H7 (cell line): ENCODE measurements around the gene CCDC82. TPM values are rescaled to one million over a fixed set of nuclear protein-coding genes. Genes with fewer than 3 reads are reported as not detected.

Experiments used
- DNase-seq: peaks from one replicate; pipeline ENCODE4 v3.0.0; 2012
- H3K27me3 ChIP-seq: 2 replicates; pipeline ENCODE4 v1.6.0; 2011; ENCODE audit warnings: mild to moderate bottlenecking, low read length; ENCODE audit not compliant: control insufficient read depth, insufficient read depth
- H3K36me3 ChIP-seq: replicated peaks from 2 replicates; pipeline ENCODE4 v1.5.1; 2011; ENCODE audit warnings: low read length; ENCODE audit not compliant: control insufficient read depth, insufficient read depth
- H3K4me3 ChIP-seq: 2 replicates; pipeline ENCODE4 v1.5.1; 2011; ENCODE audit warnings: low read depth, mild to moderate bottlenecking, control low read depth, low read length, moderate library complexity; ENCODE audit not compliant: insufficient read depth
- total RNA-seq: library from RNA; depleted of rRNA; stranded (reverse); fragments of >200 nt; shearing (Covaris generic); gene quantifications from 2 replicates; pipeline ENCODE4 v1.2.3, GENCODE V29; 2014; rRNA removed

Gene CCDC82
- total RNA-seq, 1 experiment from 2014 or later = 7.4 TPM

GRCh38 chr11:96313163-96313562, 76.5 kb downstream of the CCDC82 start:
- Histone ChIP-seq H3K4me3 (no peak overlapping the region), H3K36me3 (no peaks in the 10 kb centered on the region), H3K27me3 (no peaks in the 10 kb centered on the region)
- no peak for DNase-seq

- no peaks in the 10 kb centered on the region for H3K36me3 ChIP-seq
- no peaks in the 10 kb centered on the region for H3K27me3 ChIP-seq
- DNase-seq = no peak
- no peak overlapping the region for H3K4me3 ChIP-seq
These were observed 78.6 kb downstream of the CCDC82 start for GRCh38 chr11:96311120-96311568.

GRCh38 chr11:96310236-96310635, 79.5 kb downstream of the CCDC82 start:
- no peaks in the 10 kb centered on the region for H3K27me3 ChIP-seq
- no peaks in the 10 kb centered on the region for H3K36me3 ChIP-seq
- DNase-seq = no peak
- no peak overlapping the region for H3K4me3 ChIP-seq

- H3K4me3 ChIP-seq = no peak overlapping the region
- DNase-seq = no peak
- H3K36me3 ChIP-seq = no peaks in the 10 kb centered on the region
- H3K27me3 ChIP-seq = no peaks in the 10 kb centered on the region
These were observed 80.1 kb downstream of the CCDC82 start for GRCh38 chr11:96309643-96310017.

- Histone ChIP-seq H3K4me3 (no peak overlapping the region), H3K27me3 (no peaks in the 10 kb centered on the region), H3K36me3 (no peaks in the 10 kb centered on the region)
- no peak for DNase-seq
These were observed 80.6 kb downstream of the CCDC82 start for GRCh38 chr11:96309016-96309642.

- Histone ChIP-seq H3K27me3 (no peaks in the 10 kb centered on the region), H3K4me3 (no peak overlapping the region), H3K36me3 (no peaks in the 10 kb centered on the region)
- DNase-seq = no peak
These were observed 82.0 kb downstream of the CCDC82 start for GRCh38 chr11:96307776-96308140.

- no peaks in the 10 kb centered on the region for H3K27me3 ChIP-seq
- no peaks in the 10 kb centered on the region for H3K36me3 ChIP-seq
- no peak for DNase-seq
- H3K4me3 ChIP-seq = no peak overlapping the region
These were observed 82.6 kb downstream of the CCDC82 start for GRCh38 chr11:96306933-96307775.

- Histone ChIP-seq H3K4me3 (no peak overlapping the region), H3K27me3 (no peaks in the 10 kb centered on the region), H3K36me3 (no peaks in the 10 kb centered on the region)
- DNase-seq = no peak
These were observed 83.1 kb downstream of the CCDC82 start for GRCh38 chr11:96306600-96306932.

GRCh38 chr11:96306071-96306470, 83.6 kb downstream of the CCDC82 start:
- Histone ChIP-seq H3K4me3 (no peak overlapping the region), H3K36me3 (no peaks in the 10 kb centered on the region), H3K27me3 (no peaks in the 10 kb centered on the region)
- no peak for DNase-seq

GRCh38 chr11:96303980-96304379, 85.7 kb downstream of the CCDC82 start:
- Histone ChIP-seq H3K27me3 (no peaks in the 10 kb centered on the region), H3K36me3 (no peaks in the 10 kb centered on the region), H3K4me3 (no peak overlapping the region)
- DNase-seq = no peak

- Histone ChIP-seq H3K27me3 (no peaks in the 10 kb centered on the region), H3K4me3 (no peak overlapping the region), H3K36me3 (no peaks in the 10 kb centered on the region)
- DNase-seq = no peak
These were observed 86.6 kb downstream of the CCDC82 start for GRCh38 chr11:96303064-96303463.

Other genes starting within 250 kb of the CCDC82 start
- 3.6 and 5.8 TPM in 2 replicates for gene MAML2, start 46.7 kb downstream of the CCDC82 start, total RNA-seq
- 3.8 TPM in 2 replicates for gene JRKL, start 101 bp upstream of the CCDC82 start, total RNA-seq